DMS114 treated with DMSO at 0.1 percent for 48 hours (cell line): ENCODE measurements around the gene DDIT3.

ENCODE experiments used
- DNase-seq: peaks from one replicate; lab custom pipeline; 2025; ENCODE audit not compliant: unreplicated experiment; lab: John Stamatoyannopoulos, UW

Gene DDIT3

GRCh38 chr12:57487055-57487596 is 33.2 kb downstream of the DDIT3 start:
- no peak for DNase-seq

GRCh38 chr12:57485695-57486094 is 34.6 kb downstream of the DDIT3 start:
- no peak for DNase-seq

DNA sequence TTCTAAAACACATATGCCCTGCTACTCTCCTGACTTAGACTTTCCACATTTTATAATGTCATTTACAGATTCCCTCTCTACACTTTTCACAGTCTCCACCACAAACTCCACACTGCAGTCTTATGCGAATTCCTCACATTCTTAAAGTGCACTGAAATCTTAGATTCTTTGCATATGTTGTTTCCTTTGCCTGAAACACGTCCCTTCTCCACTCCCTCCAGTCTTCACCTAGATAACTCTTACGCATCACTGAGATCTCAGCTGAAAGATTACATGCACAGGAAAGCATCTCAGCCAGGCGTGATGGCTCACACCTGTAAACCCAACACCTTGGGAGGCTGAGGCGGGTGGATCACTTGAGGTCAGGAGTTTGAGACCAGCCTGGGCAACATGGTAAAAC is 36.8 kb downstream of the DDIT3 start:
- no peak for DNase-seq

- DNase-seq, result no peak
These were observed 38.6 kb downstream of the DDIT3 start for GRCh38 chr12:57481671-57482070.

DNA sequence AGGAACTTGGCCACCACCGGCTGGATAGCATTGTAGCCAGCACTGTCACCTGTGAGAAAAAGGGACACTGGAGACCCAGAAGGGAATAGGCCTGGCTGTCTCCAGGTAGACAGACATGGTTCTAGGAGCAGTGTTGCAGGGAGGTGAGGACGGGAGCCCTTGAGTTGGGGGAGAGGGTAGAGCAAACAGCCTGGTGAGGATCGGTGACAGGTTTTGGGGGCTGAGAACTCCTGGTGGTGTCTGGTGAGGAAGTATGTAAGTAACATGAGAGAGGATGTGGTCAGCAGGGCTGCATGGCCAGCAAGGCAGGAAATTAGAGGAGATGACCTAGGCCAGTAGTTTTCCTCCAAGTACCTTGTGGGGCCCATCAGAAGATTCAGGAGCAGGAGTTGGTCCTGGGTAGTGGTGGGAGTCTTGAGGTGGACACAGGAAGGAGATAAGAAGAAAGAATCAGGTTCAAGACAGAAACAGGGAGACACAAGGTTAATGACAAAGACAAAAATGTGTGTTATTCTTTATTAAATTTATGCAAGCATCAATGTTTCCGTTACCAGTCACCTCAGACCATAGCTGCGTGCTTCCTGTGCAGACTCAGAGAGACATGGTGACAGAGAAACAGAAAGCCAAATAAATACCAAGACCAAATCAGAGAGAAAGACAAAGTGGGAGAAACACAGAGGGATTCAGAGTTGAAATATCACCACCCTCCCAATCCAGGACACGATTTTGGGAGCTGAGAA is 40.8 kb downstream of the DDIT3 start, which contains the start of gene ARHGAP9:
TSS of gene ARHGAP9 (minus strand) at position 491 of the 740 bp plus-strand sequence. CDS start at position 31, 460 bp downstream.
- no peak for DNase-seq

DNA sequence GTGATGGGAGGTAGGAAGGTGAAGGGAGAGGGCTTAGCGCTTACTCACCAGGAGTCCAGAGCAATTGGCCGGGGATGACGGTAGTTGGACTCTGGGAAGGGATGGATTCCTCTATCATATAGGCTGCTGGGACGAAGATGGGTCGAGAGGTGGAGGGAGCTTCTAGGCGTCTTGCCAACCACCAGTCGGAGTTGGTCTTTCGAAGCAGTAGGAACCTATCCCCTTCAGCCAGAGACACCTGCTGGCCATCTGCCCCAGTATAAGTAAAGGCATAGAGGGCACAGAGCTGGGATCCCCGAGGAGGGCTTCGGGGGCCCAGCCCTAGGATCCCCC is 41.3 kb downstream of the DDIT3 start:
- DNase-seq, result no peak

- DNase-seq, result no peak
These were observed 42.3 kb downstream of the DDIT3 start for GRCh38 chr12:57477710-57478681.

DNA sequence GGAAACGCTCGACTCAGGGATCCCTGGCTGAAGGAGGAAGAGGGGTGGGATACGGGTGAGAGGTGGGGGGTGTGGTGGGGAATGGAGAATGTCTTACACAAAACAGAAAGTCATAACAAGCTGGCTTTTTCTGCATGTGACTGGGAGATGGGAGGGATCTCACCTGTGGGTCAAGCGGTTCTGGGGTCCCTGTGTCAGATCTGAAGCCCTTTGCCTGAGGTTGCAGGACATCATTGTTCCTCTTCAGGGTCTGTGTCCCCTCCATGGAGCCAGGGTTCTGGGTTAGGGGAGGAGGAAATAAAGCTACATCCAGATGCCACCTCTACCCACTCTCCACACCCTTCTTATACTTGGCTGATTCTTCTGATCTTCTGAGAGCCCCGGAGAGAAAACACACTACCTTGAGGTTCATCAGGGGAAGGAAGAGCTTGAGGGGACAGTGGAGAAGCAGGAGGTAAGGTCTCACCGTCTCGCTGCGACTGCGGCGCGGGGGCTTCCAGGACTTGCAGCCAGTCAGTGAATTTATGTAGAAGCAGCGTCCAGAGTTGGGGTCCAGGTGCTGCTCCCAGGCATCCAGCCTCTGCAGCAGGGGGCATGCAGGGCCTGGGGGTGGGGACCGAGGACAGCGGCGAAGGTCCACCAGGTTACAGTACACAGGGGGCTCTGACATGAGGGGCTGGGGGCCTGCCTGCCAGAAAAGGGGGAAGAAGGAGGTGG is 43.2 kb downstream of the DDIT3 start:
- DNase-seq, result no peak

DNA sequence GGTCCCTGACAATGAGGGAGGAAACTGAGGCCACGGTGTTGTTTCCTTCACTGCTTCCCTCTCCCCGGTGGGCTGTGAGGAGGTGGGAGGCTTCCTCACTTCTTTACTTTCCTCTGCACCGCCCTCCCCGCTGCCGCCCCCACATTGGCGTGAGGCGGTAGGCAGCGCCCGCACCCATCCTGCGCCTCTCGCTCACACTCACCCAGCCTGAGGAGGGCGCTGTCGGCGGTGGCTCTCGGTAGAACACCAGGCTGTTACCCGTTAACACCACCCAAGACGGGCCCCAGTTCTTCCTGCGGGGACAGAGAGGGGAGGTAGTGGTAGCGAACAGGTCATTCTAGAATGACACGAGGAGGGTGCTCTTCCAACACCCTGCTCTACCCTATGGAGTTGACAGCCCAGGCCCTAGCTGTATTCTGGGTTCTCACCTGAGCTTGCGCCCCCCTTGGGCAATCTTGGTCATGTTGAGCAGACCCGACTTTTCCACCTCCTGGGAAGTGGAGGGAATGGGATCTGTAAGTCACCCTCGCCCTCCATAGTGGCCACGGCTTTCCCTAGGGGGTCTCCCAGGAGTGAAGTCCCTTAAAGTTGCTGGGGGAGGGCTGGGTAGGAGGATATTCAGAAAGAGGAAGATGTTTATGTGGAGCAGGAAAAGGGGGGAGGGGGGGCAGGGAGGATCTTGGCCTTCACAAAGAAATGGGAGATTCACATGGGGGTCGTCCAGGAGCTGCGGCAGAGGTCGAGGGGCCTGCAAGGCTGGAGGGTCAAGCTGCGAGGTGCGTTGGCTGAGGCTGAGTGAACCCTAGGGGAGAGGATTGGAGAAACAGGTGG is 43.9 kb downstream of the DDIT3 start:
- no peak for DNase-seq

DNA sequence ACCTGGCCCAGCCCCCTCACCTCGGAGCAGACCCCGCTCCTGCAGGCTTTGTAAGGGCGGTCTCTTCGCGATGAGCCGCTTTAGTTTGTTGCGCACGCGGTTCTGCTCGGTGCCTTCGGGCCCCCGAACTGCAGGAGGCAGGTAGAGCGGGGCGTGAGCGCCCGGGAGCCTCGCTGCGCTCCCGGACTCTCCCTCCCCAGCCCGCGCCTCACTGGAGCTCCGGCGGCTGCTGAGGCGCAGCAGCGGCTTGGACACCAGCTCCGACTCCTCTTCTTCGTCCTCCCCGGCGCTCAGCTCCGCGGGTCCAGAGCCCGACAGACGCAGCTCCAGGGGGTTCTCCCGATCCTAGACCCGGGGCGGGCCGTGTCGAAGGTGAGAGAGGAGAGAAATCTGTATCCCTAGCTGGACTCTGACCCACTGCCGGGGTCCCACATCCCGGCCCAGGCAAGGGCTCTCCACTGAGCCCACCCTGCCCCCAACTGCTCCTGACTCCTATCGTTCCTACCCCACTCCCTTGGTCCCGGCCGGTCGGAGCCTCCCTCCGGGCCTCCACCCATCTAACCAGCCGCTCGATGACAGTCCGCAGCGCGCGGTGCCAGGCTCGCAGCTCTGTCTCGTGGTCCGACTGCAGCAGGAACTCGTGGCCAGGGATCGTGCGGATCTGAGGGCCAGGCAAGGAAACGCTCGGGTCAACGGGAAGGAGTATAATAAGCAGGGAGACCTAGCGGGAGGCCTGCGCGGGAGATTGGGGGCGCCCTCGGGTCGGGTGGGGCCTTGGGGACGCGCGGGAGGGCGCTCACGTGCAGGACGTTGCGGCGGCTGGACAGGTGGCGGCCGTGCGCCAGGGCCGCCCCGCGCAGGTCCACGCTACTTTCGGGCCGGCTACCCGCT is 44.8 kb downstream of the DDIT3 start:
- DNase-seq, result no peak

DNA sequence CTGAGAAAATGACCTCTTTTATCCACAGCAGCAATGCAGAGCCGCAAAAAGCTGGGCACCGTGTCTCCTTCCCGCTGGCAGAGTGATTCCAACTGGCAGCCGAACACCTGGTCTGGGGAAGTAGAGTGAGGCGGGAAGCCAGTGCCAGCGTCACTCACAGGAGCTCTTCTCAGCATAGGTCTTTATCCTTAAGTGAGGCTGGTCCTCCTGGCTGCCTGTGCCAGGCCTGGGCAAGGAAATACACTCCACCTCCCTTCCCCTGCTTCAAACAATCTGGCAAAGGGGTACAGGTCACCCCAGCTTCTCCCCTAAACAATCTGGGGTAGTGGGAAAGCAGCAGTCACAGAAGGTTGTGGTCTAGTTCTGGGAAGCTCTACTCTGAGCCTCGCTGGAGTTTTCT is 45.5 kb downstream of the DDIT3 start:
- no peak for DNase-seq

DNA sequence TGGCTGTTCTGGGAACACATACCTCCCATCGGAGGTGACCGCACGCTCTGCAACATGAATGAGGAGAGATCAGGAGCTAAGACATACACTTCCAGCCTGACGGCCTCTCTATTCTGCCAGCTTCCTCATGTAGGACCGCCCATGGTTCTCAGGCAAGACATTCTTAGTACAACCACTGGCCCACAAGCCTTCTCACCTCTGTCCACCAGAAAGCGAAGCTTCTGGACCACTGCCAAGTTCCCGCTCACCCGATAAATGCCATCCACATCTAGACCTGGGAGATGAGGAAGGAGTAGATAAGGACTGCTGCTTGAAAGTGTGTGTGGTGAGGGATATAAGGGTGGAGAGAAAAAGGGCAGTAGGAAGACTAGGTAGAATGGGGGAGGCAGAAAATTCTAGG is 45.9 kb downstream of the DDIT3 start:
- DNase-seq, result no peak

DNA sequence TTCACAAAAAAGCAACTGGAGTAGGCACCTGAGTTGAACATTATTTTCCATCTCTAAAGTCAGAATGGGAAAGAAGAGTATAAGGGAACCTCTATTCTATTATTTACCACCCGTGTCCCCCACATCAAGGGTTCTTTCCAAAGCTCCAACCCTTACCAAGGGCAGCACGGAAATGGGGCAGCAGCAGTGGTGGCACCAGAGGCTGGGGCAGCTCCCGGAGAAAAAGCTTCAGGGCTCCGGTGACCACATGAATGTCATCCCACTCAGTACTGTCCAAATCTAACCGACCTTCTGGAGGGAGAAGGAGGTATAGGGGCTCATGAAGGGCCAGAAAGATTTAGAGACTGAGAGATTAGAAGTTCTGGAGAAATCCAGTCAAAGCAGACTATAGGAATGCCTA is 46.4 kb downstream of the DDIT3 start:
- no peak for DNase-seq

DNA sequence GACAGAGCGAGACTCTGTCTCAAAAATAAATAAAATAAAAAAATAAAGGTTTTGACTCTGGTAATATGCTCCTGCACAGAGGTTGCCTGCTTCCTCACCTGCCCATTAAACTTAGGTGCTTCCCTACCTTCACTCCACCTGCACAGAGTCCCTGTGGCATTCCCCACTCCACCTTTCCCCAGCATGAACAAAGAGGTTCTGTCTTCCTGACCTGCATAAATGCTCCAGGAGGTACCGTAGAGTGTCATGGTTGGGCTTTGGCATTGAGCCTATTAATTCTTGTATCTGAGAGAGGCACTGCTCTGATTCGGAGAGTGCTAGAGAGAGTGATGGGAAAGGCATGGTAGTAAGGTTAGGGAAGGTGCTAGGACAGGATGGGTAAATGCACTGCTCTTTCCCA is 46.9 kb downstream of the DDIT3 start:
- DNase-seq, result no peak

- no peak for DNase-seq
These were observed 47.9 kb downstream of the DDIT3 start for GRCh38 chr12:57472391-57472790.

GRCh38 chr12:57471661-57472060 is 48.7 kb downstream of the DDIT3 start:
- DNase-seq, result no peak

- no peak for DNase-seq
These were observed 49.2 kb downstream of the DDIT3 start for GRCh38 chr12:57470970-57471656.

GRCh38 chr12:57470286-57470969 is 49.9 kb downstream of the DDIT3 start:
- no peak for DNase-seq
